ENCODE data around the gene COPS7B.

- TF ChIP-seq, protein P1, sequence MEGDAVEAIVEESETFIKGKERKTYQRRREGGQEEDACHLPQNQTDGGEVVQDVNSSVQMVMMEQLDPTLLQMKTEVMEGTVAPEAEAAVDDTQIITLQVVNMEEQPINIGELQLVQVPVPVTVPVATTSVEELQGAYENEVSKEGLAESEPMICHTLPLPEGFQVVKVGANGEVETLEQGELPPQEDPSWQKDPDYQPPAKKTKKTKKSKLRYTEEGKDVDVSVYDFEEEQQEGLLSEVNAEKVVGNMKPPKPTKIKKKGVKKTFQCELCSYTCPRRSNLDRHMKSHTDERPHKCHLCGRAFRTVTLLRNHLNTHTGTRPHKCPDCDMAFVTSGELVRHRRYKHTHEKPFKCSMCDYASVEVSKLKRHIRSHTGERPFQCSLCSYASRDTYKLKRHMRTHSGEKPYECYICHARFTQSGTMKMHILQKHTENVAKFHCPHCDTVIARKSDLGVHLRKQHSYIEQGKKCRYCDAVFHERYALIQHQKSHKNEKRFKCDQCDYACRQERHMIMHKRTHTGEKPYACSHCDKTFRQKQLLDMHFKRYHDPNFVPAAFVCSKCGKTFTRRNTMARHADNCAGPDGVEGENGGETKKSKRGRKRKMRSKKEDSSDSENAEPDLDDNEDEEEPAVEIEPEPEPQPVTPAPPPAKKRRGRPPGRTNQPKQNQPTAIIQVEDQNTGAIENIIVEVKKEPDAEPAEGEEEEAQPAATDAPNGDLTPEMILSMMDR (IDR thresholded peaks at IDR 0.05) = peak in 1 of 5 experiments; percentile 2
- TF ChIP-seq POLR2A (IDR thresholded peaks at IDR 0.05) = no peak
- no peak for TF ChIP-seq EP300 (IDR thresholded peaks at IDR 0.05; ENCODE audit: low read depth)
- TF ChIP-seq POLR2AphosphoS5 (IDR thresholded peaks at IDR 0.05) = no peak
These were observed 660 bp downstream of the COPS7B start for GRCh38 chr2:231786917-231787292.

Data from transverse colon (tissue), 4 donors.